ENCODE results near the gene SAMD4B.

GRCh38 chr19:39336483-39336882 lies 5.7 kb upstream of the SAMD4B start:
- TF ChIP-seq POLR2A (IDR thresholded peaks at IDR 0.05; ENCODE audit: low read depth, low read length) (no peak), POLR2AphosphoS5 (IDR thresholded peaks at IDR 0.05; ENCODE audit: low read depth, low read length) (no peak)

All from GM12892 (cell line).